HEK293 (cell line): ENCODE data around the gene SLC1A3.
A peak's percentile ranks its signal among the peaks of the same experiment; 100 is the strongest.
"Not testable (repeated sequence)": the region's sequence is repeated elsewhere in the genome, so short reads cannot be mapped to it uniquely, and the experiment has no call there.

Experiments used
- HOXA7 ChIP-seq: sonication (generic); formaldehyde crosslinking; IDR thresholded peaks from 2 replicates; pipeline ENCODE4 v1.8.1; 2022; ENCODE audit warnings: missing genetic modification reagents, borderline replicate concordance
- KLF16 ChIP-seq: fragments of 450-650 bp; formaldehyde crosslinking; IDR thresholded peaks from 2 replicates; pipeline ENCODE4 v1.5.1; 2017; ENCODE audit warnings: missing biosample characterization, missing genetic modification characterization
- OSR2 ChIP-seq: fragments of 450-650 bp; formaldehyde crosslinking; IDR thresholded peaks from 2 replicates; pipeline ENCODE4 v1.5.1; 2016; ENCODE audit warnings: missing biosample characterization, missing genetic modification characterization
- REST ChIP-seq: fragments of 450-650 bp; formaldehyde crosslinking; IDR thresholded peaks from 2 replicates; pipeline ENCODE4 v1.5.1; 2016; ENCODE audit warnings: missing biosample characterization, missing genetic modification characterization
- ZBTB21 ChIP-seq: fragments of 450-650 bp; formaldehyde crosslinking; IDR thresholded peaks from 2 replicates; pipeline ENCODE4 v1.5.1; 2017; ENCODE audit warnings: missing biosample characterization, missing genetic modification characterization
- ZBTB7A ChIP-seq: fragments of 450-650 bp; formaldehyde crosslinking; IDR thresholded peaks from 2 replicates; pipeline ENCODE4 v1.5.1; 2016; ENCODE audit warnings: low read depth, missing biosample characterization, missing genetic modification characterization
- ZNF133 ChIP-seq: fragments of 450-650 bp; formaldehyde crosslinking; IDR thresholded peaks from 2 replicates; pipeline ENCODE4 v1.5.1; 2016; ENCODE audit warnings: missing biosample characterization, missing genetic modification characterization
- ZNF140 ChIP-seq: fragments of 450-650 bp; formaldehyde crosslinking; IDR thresholded peaks from 2 replicates; pipeline ENCODE4 v1.5.1; 2016; ENCODE audit warnings: missing biosample characterization, missing genetic modification characterization
- ZNF37A ChIP-seq: fragments of 450-650 bp; IDR thresholded peaks from 2 replicates; pipeline ENCODE4 v1.5.1; 2018; ENCODE audit warnings: missing biosample characterization, missing genetic modification characterization
- ZNF654 ChIP-seq: fragments of 450-650 bp; formaldehyde crosslinking; IDR thresholded peaks from 2 replicates; pipeline ENCODE4 v1.5.1; 2016; ENCODE audit warnings: low read depth, missing biosample characterization, missing genetic modification characterization
- TF ChIP-seq, protein P1 (sequence below): fragments of 450-650 bp; formaldehyde crosslinking; IDR thresholded peaks from 2 replicates; pipeline ENCODE4 v1.5.1; 2016; ENCODE audit warnings: missing biosample characterization, missing genetic modification characterization
- TF ChIP-seq, protein P2 (sequence below): fragments of 450-650 bp; formaldehyde crosslinking; IDR thresholded peaks from 2 replicates; pipeline ENCODE4 v1.5.1; 2016; ENCODE audit warnings: missing biosample characterization, missing genetic modification characterization

- TF ChIP-seq ZNF654 (tag by site-specific recombination) (peak; percentile 44), REST (tag by site-specific recombination) (peak; percentile 84), ZNF140 (peak; percentile 97), ZBTB21 (tag by site-specific recombination) (peak; percentile 50; the same call in 1 of the 2 replicates)
- TF ChIP-seq HOXA7 (CRISPR knock-in tag); OSR2 (tag by site-specific recombination); ZBTB7A (tag by site-specific recombination); ZNF133; ZNF37A; KLF16 (tag by site-specific recombination): not testable (repeated sequence)
- TF ChIP-seq, protein P1, sequence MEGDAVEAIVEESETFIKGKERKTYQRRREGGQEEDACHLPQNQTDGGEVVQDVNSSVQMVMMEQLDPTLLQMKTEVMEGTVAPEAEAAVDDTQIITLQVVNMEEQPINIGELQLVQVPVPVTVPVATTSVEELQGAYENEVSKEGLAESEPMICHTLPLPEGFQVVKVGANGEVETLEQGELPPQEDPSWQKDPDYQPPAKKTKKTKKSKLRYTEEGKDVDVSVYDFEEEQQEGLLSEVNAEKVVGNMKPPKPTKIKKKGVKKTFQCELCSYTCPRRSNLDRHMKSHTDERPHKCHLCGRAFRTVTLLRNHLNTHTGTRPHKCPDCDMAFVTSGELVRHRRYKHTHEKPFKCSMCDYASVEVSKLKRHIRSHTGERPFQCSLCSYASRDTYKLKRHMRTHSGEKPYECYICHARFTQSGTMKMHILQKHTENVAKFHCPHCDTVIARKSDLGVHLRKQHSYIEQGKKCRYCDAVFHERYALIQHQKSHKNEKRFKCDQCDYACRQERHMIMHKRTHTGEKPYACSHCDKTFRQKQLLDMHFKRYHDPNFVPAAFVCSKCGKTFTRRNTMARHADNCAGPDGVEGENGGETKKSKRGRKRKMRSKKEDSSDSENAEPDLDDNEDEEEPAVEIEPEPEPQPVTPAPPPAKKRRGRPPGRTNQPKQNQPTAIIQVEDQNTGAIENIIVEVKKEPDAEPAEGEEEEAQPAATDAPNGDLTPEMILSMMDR (tag by site-specific recombination): not testable (repeated sequence)
- TF ChIP-seq, protein P2, sequence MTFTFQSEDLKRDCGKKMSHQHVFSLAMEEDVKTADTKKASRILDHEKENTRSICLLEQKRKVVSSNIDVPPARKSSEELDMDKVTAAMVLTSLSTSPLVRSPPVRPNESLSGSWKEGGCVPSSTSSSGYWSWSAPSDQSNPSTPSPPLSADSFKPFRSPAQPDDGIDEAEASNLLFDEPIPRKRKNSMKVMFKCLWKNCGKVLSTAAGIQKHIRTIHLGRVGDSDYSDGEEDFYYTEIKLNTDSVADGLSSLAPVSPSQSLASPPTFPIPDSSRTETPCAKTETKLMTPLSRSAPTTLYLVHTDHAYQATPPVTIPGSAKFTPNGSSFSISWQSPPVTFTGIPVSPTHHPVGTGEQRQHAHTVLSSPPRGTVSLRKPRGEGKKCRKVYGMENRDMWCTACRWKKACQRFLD: peak; percentile 82; the same call in 1 of the 2 replicates
Observed at GRCh38 chr5:36643841-36644240, 37.4 kb downstream of the SLC1A3 start.
